ENCODE measurements around the gene SPOCD1.

Gene SPOCD1

GRCh38 chr1:31765516-31765915 lies 50.3 kb downstream of the SPOCD1 start:
- no peak overlapping the region for H2AFZ ChIP-seq (ENCODE audit: insufficient read depth, low read length, poor library complexity)
- H3K18ac ChIP-seq (ENCODE audit: low read length), result no peak overlapping the region
- no peak overlapping the region for H3K4me2 ChIP-seq (ENCODE audit: low read length)
- H3K27ac ChIP-seq (ENCODE audit: low read depth, low read length), result no peak overlapping the region
- peaks cover 2% of the 10 kb centered on the region for H3K9me3 ChIP-seq (ENCODE audit: insufficient read depth, low read depth, low read length)
- H3K4me3 ChIP-seq (ENCODE audit: low read depth, low read length), result no peak overlapping the region
- no peak overlapping the region for H2BK120ac ChIP-seq (ENCODE audit: insufficient read depth, low read length, poor library complexity)
- H3K79me1 ChIP-seq (ENCODE audit: low read length), result peaks cover 11% of the 10 kb centered on the region
- H3K27me3 ChIP-seq (ENCODE audit: insufficient read depth, low read length), result peaks cover 16% of the 10 kb centered on the region
- H2BK12ac ChIP-seq (ENCODE audit: low read length), result no peak overlapping the region
- H2BK5ac ChIP-seq (ENCODE audit: low read depth, low read length, poor library complexity), result no peak overlapping the region
- H3K4me1 ChIP-seq (ENCODE audit: control insufficient read depth in 1 of 2, insufficient read depth in 2 of 2, low read length in 2 of 2), result peaks cover 18 to 24% of the 10 kb centered on the region in 2 experiments
- peaks cover 2% of the 10 kb centered on the region for H3K79me2 ChIP-seq (ENCODE audit: control insufficient read depth, insufficient read depth, low read length, poor library complexity)
- H3K36me3 ChIP-seq (ENCODE audit: control insufficient read depth in 1 of 2, insufficient read depth in 2 of 2, low read length in 2 of 2), result no peaks in the 10 kb centered on the region
- no peak overlapping the region for H4K91ac ChIP-seq (ENCODE audit: low read depth, low read length)
- no peak overlapping the region for H3K4ac ChIP-seq (ENCODE audit: low read depth, low read length)
- no peak overlapping the region for H3K14ac ChIP-seq (ENCODE audit: low read length)
- H4K12ac ChIP-seq (ENCODE audit: low read depth, low read length), result no peak overlapping the region
- no peak for DNase-seq
- no peak overlapping the region for H2AK5ac ChIP-seq (ENCODE audit: low read length)
- H3K9ac ChIP-seq (ENCODE audit: low read length), result no peak overlapping the region
- no CpG with 5 or more reads among the region's 6 CpGs for WGBS (ENCODE audit: extremely low coverage, insufficient coverage, insufficient read length)
- no peak overlapping the region for H4K8ac ChIP-seq (ENCODE audit: low read depth, low read length)
- no peak overlapping the region for H3K23ac ChIP-seq (ENCODE audit: low read length)

- H2AFZ ChIP-seq (ENCODE audit: insufficient read depth, low read length, poor library complexity), result no peak overlapping the region
- no peak overlapping the region for H3K27ac ChIP-seq (ENCODE audit: low read depth, low read length)
- H3K79me1 ChIP-seq (ENCODE audit: low read length), result peaks cover 15% of the 10 kb centered on the region
- no CpG with 5 or more reads among the region's 5 CpGs for WGBS (ENCODE audit: extremely low coverage, insufficient coverage, insufficient read length)
- H3K4me1 ChIP-seq (ENCODE audit: control insufficient read depth in 1 of 2, insufficient read depth in 2 of 2, low read length in 2 of 2), result peaks cover 20 to 28% of the 10 kb centered on the region in 2 experiments
- peaks cover 2% of the 10 kb centered on the region for H3K79me2 ChIP-seq (ENCODE audit: control insufficient read depth, insufficient read depth, low read length, poor library complexity)
- H3K27me3 ChIP-seq (ENCODE audit: insufficient read depth, low read length), result peaks cover 16% of the 10 kb centered on the region
- H3K4me3 ChIP-seq (ENCODE audit: low read depth, low read length), result peak overlapping the region; percentile 50
- H3K4ac ChIP-seq (ENCODE audit: low read depth, low read length), result no peak overlapping the region
- H4K12ac ChIP-seq (ENCODE audit: low read depth, low read length), result no peak overlapping the region
- peak in 1 of 2 donors; percentile 7 for DNase-seq
- peak overlapping the region; percentile 57 for H3K4me2 ChIP-seq (ENCODE audit: low read length)
- H2BK5ac ChIP-seq (ENCODE audit: low read depth, low read length, poor library complexity), result no peak overlapping the region
- H2AK5ac ChIP-seq (ENCODE audit: low read length), result no peak overlapping the region
- H2BK120ac ChIP-seq (ENCODE audit: insufficient read depth, low read length, poor library complexity), result no peak overlapping the region
- H3K23ac ChIP-seq (ENCODE audit: low read length), result no peak overlapping the region
- no peak overlapping the region for H2BK12ac ChIP-seq (ENCODE audit: low read length)
- no peak overlapping the region for H4K91ac ChIP-seq (ENCODE audit: low read depth, low read length)
- H3K9me3 ChIP-seq (ENCODE audit: insufficient read depth, low read depth, low read length), result peaks cover 2% of the 10 kb centered on the region
- H3K9ac ChIP-seq (ENCODE audit: low read length), result no peak overlapping the region
- no peaks in the 10 kb centered on the region for H3K36me3 ChIP-seq (ENCODE audit: control insufficient read depth in 1 of 2, insufficient read depth in 2 of 2, low read length in 2 of 2)
- H4K8ac ChIP-seq (ENCODE audit: low read depth, low read length), result no peak overlapping the region
- H3K14ac ChIP-seq (ENCODE audit: low read length), result no peak overlapping the region
- no peak overlapping the region for H3K18ac ChIP-seq (ENCODE audit: low read length)
Measured at GRCh38 chr1:31765041-31765467, 50.8 kb downstream of the SPOCD1 start.

GRCh38 chr1:31764312-31765040 lies 51.3 kb downstream of the SPOCD1 start, which contains the start of gene ADGRB2:
ADGRB2 (minus strand) TSS chr1:31764340; CDS start chr1:31757221, 7,119 bp downstream.
- WGBS (ENCODE audit: extremely low coverage, insufficient coverage, insufficient read length), result no CpG with 5 or more reads among the region's 59 CpGs
- Histone ChIP-seq H3K9ac (ENCODE audit: low read length) (no peak within 1 kb of the TSS), H2BK120ac (ENCODE audit: insufficient read depth, low read length, poor library complexity) (peak within 1 kb of the TSS; percentile 34), H4K8ac (ENCODE audit: low read depth, low read length) (no peak within 1 kb of the TSS), H3K18ac (ENCODE audit: low read length) (peak within 1 kb of the TSS; percentile 21), H2AK5ac (ENCODE audit: low read length) (no peak within 1 kb of the TSS), H3K79me2 (ENCODE audit: control insufficient read depth, insufficient read depth, low read length, poor library complexity) (peaks cover 2% of the 10 kb centered on the region), H3K36me3 (ENCODE audit: control insufficient read depth in 1 of 2, insufficient read depth in 2 of 2, low read length in 2 of 2) (no peaks in the 10 kb centered on the region), H3K14ac (ENCODE audit: low read length) (peak within 1 kb of the TSS; percentile 18), H2BK12ac (ENCODE audit: low read length) (no peak within 1 kb of the TSS), H3K4me3 (ENCODE audit: low read depth, low read length) (peak within 1 kb of the TSS; percentile 66), H3K4me2 (ENCODE audit: low read length) (peak within 1 kb of the TSS; percentile 83), H3K27me3 (ENCODE audit: insufficient read depth, low read length) (peaks cover 16% of the 10 kb centered on the region), H4K12ac (ENCODE audit: low read depth, low read length) (no peak within 1 kb of the TSS), H3K23ac (ENCODE audit: low read length) (no peak within 1 kb of the TSS), H3K79me1 (ENCODE audit: low read length) (peaks cover 15% of the 10 kb centered on the region), H3K4ac (ENCODE audit: low read depth, low read length) (no peak within 1 kb of the TSS), H3K4me1 (ENCODE audit: control insufficient read depth in 1 of 2, insufficient read depth in 2 of 2, low read length in 2 of 2) (peaks cover 22 to 32% of the 10 kb centered on the region in 2 experiments), H3K27ac (ENCODE audit: low read depth, low read length) (no peak within 1 kb of the TSS), H4K91ac (ENCODE audit: low read depth, low read length) (peak within 1 kb of the TSS; percentile 44), H2AFZ (ENCODE audit: insufficient read depth, low read length, poor library complexity) (peak within 1 kb of the TSS; percentile 54), H2BK5ac (ENCODE audit: low read depth, low read length, poor library complexity) (no peak within 1 kb of the TSS), H3K9me3 (ENCODE audit: insufficient read depth, low read depth, low read length) (peaks cover 2% of the 10 kb centered on the region)
- peak; percentile 38 to 48 for DNase-seq

- Histone ChIP-seq H3K23ac (ENCODE audit: low read length) (no peak overlapping the region), H3K79me1 (ENCODE audit: low read length) (peaks cover 15% of the 10 kb centered on the region), H3K4ac (ENCODE audit: low read depth, low read length) (no peak overlapping the region), H4K91ac (ENCODE audit: low read depth, low read length) (peak overlapping the region; percentile 44), H3K14ac (ENCODE audit: low read length) (peak overlapping the region; percentile 18), H3K36me3 (ENCODE audit: control insufficient read depth in 1 of 2, insufficient read depth in 2 of 2, low read length in 2 of 2) (no peaks in the 10 kb centered on the region), H2BK120ac (ENCODE audit: insufficient read depth, low read length, poor library complexity) (peak overlapping the region; percentile 34), H2AFZ (ENCODE audit: insufficient read depth, low read length, poor library complexity) (peak overlapping the region; percentile 54), H3K4me3 (ENCODE audit: low read depth, low read length) (peak overlapping the region; percentile 66), H3K4me2 (ENCODE audit: low read length) (peak overlapping the region; percentile 83), H4K12ac (ENCODE audit: low read depth, low read length) (no peak overlapping the region), H4K8ac (ENCODE audit: low read depth, low read length) (no peak overlapping the region), H2BK5ac (ENCODE audit: low read depth, low read length, poor library complexity) (no peak overlapping the region), H3K18ac (ENCODE audit: low read length) (peak overlapping the region; percentile 21), H2BK12ac (ENCODE audit: low read length) (no peak overlapping the region), H3K9ac (ENCODE audit: low read length) (no peak overlapping the region), H3K9me3 (ENCODE audit: insufficient read depth, low read depth, low read length) (peaks cover 4% of the 10 kb centered on the region), H3K27ac (ENCODE audit: low read depth, low read length) (no peak overlapping the region), H3K79me2 (ENCODE audit: control insufficient read depth, insufficient read depth, low read length, poor library complexity) (peaks cover 2% of the 10 kb centered on the region), H3K27me3 (ENCODE audit: insufficient read depth, low read length) (peaks cover 16% of the 10 kb centered on the region), H3K4me1 (ENCODE audit: control insufficient read depth in 1 of 2, insufficient read depth in 2 of 2, low read length in 2 of 2) (peaks cover 22 to 32% of the 10 kb centered on the region in 2 experiments), H2AK5ac (ENCODE audit: low read length) (no peak overlapping the region)
- peak in 1 of 2 donors; percentile 2 for DNase-seq
- WGBS (ENCODE audit: extremely low coverage, insufficient coverage, insufficient read length), result no CpG with 5 or more reads among the region's 93 CpGs
Measured at GRCh38 chr1:31763671-31764311, 52.0 kb downstream of the SPOCD1 start.

All from trophoblast cell (in vitro differentiated cells and primary cell).